Limb (tissue), 2 donors: ENCODE data around the gene TBL1XR1.
A peak's percentile ranks its signal among the peaks of the same experiment; 100 is the strongest.
"Not testable (repeated sequence)": the region's sequence is repeated elsewhere in the genome, so short reads cannot be mapped to it uniquely, and the experiment has no call there.

ENCODE experiments used
- DNase-seq, 2 donors: peaks; one replicate each; pipeline ENCODE4 v3.0.0-alpha.2; 2016; ENCODE audit errors: extremely low spot score in 2 of 2

The TBL1XR1 gene

GRCh38 chr3:177144922-177145321, 52.4 kb downstream of the TBL1XR1 start:
- DNase-seq, result no peak

- no peak for DNase-seq
These were observed 55.2 kb downstream of the TBL1XR1 start for GRCh38 chr3:177141899-177142646.

GRCh38 chr3:177141471-177141870, 55.8 kb downstream of the TBL1XR1 start:
- no peak for DNase-seq

- DNase-seq, result not testable (repeated sequence)
These were observed 58.1 kb downstream of the TBL1XR1 start for GRCh38 chr3:177139220-177139619.

GRCh38 chr3:177137774-177138705, 59.2 kb downstream of the TBL1XR1 start:
- no peak for DNase-seq

GRCh38 chr3:177136741-177137140, 60.5 kb downstream of the TBL1XR1 start:
- no peak for DNase-seq

GRCh38 chr3:177135841-177136492, 61.3 kb downstream of the TBL1XR1 start:
- no peak for DNase-seq

- DNase-seq, result no peak
These were observed 62.5 kb downstream of the TBL1XR1 start for GRCh38 chr3:177134816-177135210.

- DNase-seq, result peak in 1 of 2 donors; percentile 70
These were observed 63.1 kb downstream of the TBL1XR1 start for GRCh38 chr3:177133860-177134815.

- no peak for DNase-seq
These were observed 65.2 kb downstream of the TBL1XR1 start for GRCh38 chr3:177131927-177132636.

- DNase-seq, result no peak
These were observed 70.3 kb downstream of the TBL1XR1 start for GRCh38 chr3:177127008-177127407.

GRCh38 chr3:177126015-177126773, 71.1 kb downstream of the TBL1XR1 start:
- no peak for DNase-seq

- DNase-seq, result no peak
These were observed 72.4 kb downstream of the TBL1XR1 start for GRCh38 chr3:177124882-177125281.

GRCh38 chr3:177123822-177124221, 73.5 kb downstream of the TBL1XR1 start:
- DNase-seq, result no peak

- no peak for DNase-seq
These were observed 75.0 kb downstream of the TBL1XR1 start for GRCh38 chr3:177122183-177122856.

GRCh38 chr3:177119829-177120228, 77.5 kb downstream of the TBL1XR1 start:
- DNase-seq, result no peak

- no peak for DNase-seq
These were observed 83.0 kb downstream of the TBL1XR1 start for GRCh38 chr3:177114253-177114652.

- no peak for DNase-seq
These were observed 85.7 kb downstream of the TBL1XR1 start for GRCh38 chr3:177111541-177111949.

GRCh38 chr3:177110895-177111294, 86.4 kb downstream of the TBL1XR1 start:
- DNase-seq, result no peak
